ENCODE measurements around the gene JADE2.
"Not testable (repeated sequence)": the region's sequence is repeated elsewhere in the genome, so short reads cannot be mapped to it uniquely, and the experiment has no call there.

JADE2 gene

GRCh38 chr5:134508521-134509195, 16.8 kb upstream of the JADE2 start:
- no peak for DNase-seq

GRCh38 chr5:134509308-134510040, 16.0 kb upstream of the JADE2 start:
- no peak for DNase-seq

GRCh38 chr5:134510970-134511795, 14.3 kb upstream of the JADE2 start:
- DNase-seq, result no peak

GRCh38 chr5:134511796-134512660, 13.4 kb upstream of the JADE2 start:
- no peak for DNase-seq

- DNase-seq, result no peak
Observed at GRCh38 chr5:134512661-134512999, 12.8 kb upstream of the JADE2 start.

- no peak for DNase-seq
Observed at GRCh38 chr5:134515801-134516200, 9.7 kb upstream of the JADE2 start.

GRCh38 chr5:134516984-134517383, 8.5 kb upstream of the JADE2 start:
- DNase-seq, result not testable (repeated sequence)

GRCh38 chr5:134517553-134517952, 7.9 kb upstream of the JADE2 start:
- DNase-seq, result no peak

GRCh38 chr5:134519989-134520388, 5.5 kb upstream of the JADE2 start:
- DNase-seq, result no peak

- DNase-seq, result no peak
Observed at GRCh38 chr5:134521841-134522240, 3.6 kb upstream of the JADE2 start.

GRCh38 chr5:134523543-134524271, 1.8 kb upstream of the JADE2 start:
- no peak for DNase-seq

GRCh38 chr5:134524272-134524825, 1.1 kb upstream of the JADE2 start:
- DNase-seq, result peak; percentile 40

GRCh38 chr5:134525683-134526482, 413 bp downstream of the JADE2 start:
- peak; percentile 10 for DNase-seq

- DNase-seq, result peak; percentile 71
Observed at GRCh38 chr5:134526483-134527155, 1.1 kb downstream of the JADE2 start.

- peak; percentile 82 for DNase-seq
Observed at GRCh38 chr5:134527156-134527960, 1.9 kb downstream of the JADE2 start.

- no peak for DNase-seq
Observed at GRCh38 chr5:134527961-134528424, 2.5 kb downstream of the JADE2 start.

GRCh38 chr5:134528556-134528955, 3.1 kb downstream of the JADE2 start:
- DNase-seq, result no peak

- no peak for DNase-seq
Observed at GRCh38 chr5:134529460-134529859, 4.0 kb downstream of the JADE2 start.
